ENCODE results near the gene TMPRSS9.
A peak's percentile ranks its signal among the peaks of the same experiment; 100 is the strongest.

Gene TMPRSS9

DNA sequence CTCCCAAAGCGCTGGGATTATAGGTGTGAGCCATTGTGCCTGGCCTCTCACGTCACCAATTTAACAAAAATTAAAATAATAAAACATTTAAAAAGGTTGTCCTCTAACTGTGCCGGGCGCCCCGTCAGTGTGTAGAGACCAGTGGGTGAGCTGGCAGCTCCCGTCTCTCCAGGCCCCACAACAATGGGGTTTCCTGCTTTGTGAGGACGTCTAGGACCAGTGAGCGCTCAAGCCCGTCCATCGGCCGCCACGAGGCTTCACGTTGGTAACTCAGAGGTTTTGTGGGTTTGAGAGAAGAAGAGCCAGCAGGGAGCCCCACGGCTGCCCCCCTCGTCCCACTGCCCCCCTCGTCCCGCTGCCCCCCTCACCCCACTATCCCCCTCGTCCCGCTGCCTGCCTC lies 36.4 kb upstream of the TMPRSS9 start:
- no peaks in the 10 kb centered on the region for H3K27me3 ChIP-seq (ENCODE audit: control insufficient read depth, insufficient read depth, low read length)
- peaks cover 6% of the 10 kb centered on the region for H3K36me3 ChIP-seq (ENCODE audit: control insufficient read depth, insufficient read depth, low read length)
- no peak overlapping the region for H3K27ac ChIP-seq (ENCODE audit: low read depth, low read length)
- H3K4me1 ChIP-seq (ENCODE audit: control insufficient read depth, insufficient read depth, low read length), result peaks cover 4% of the 10 kb centered on the region
- no peak overlapping the region for H3K4me3 ChIP-seq (ENCODE audit: low read length)
- no peak overlapping the region for H3K9ac ChIP-seq (ENCODE audit: low read length)

DNA sequence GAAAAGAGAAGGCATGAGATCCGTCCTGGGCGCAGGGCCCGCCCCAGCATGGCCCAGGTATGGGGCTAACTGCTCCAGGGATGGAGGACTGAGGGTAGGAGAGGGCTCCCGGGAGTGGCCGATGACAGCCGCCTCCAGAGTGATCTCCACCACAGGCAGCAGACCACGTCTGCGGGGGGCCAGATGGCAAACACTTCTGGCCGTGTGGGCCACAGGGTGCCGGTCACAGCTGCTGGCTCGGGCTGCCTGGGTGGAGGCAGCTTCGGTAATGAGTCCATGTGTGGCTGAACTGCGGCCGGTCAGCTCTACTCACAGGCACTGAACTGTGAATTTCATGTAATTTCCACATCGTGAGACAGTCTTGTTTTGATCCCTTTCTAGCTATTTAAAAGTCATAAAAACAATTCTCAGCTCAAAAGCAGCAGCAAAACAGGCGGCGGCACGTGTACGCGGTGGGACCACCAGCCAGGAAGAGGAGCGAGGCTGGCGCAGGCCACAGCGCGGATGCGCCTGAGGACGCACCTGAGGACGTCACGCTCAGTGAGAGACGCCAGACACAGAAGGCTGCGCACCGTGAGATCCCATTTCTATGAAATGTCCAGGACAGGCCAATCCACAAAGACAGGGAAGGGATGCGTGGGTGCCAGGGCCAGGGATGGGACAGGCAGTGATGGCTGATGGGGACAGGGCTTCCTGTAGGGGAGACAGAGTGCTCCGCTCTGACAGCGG lies 35.7 kb upstream of the TMPRSS9 start:
- Histone ChIP-seq H3K4me1 (ENCODE audit: control insufficient read depth, insufficient read depth, low read length) (peaks cover 10% of the 10 kb centered on the region), H3K36me3 (ENCODE audit: control insufficient read depth, insufficient read depth, low read length) (peaks cover 6% of the 10 kb centered on the region), H3K9ac (ENCODE audit: low read length) (no peak overlapping the region), H3K27ac (ENCODE audit: low read depth, low read length) (no peak overlapping the region), H3K27me3 (ENCODE audit: control insufficient read depth, insufficient read depth, low read length) (no peaks in the 10 kb centered on the region), H3K4me3 (ENCODE audit: low read length) (no peak overlapping the region)

DNA sequence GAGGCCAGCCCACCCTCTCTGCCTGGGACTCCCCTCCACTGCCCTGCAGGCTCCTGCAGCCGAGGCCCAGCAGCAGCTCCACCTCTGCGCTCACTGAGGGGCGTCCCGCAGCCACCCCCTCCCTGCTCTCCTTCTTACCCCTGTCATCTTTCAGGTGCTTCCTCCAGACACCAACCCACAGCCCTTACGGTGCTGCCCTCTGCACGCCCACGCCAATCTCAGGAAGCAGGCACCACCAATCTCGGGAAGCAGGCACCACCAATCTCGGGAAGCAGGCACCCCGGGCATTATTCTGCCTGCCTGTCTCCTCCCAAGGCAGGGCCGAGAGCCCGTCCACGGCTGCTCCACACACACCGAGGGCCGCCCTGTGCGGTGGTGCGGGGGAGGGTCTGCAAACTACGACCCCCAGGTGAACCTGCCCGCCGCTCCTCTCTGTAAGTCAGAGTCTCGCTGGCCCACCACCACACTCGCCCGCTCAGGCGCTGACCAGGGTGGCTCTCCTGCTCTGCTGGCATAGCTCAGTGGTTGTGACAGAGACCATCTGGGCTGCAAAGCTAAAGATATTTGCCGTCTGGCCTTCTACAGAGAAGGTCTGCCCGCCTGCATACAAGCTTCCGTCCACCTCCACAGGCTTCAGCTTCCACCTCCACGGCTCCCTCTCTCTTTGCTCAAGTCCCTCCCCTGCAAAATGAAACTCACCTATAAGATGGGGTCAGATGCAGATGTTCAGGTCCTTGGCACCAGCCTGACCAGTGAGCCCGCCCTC lies 34.6 kb upstream of the TMPRSS9 start:
- Histone ChIP-seq H3K9ac (ENCODE audit: low read length) (no peak overlapping the region), H3K27ac (ENCODE audit: low read depth, low read length) (no peak overlapping the region), H3K4me3 (ENCODE audit: low read length) (no peak overlapping the region), H3K27me3 (ENCODE audit: control insufficient read depth, insufficient read depth, low read length) (no peaks in the 10 kb centered on the region), H3K36me3 (ENCODE audit: control insufficient read depth, insufficient read depth, low read length) (peaks cover 6% of the 10 kb centered on the region), H3K4me1 (ENCODE audit: control insufficient read depth, insufficient read depth, low read length) (peaks cover 13% of the 10 kb centered on the region)

DNA sequence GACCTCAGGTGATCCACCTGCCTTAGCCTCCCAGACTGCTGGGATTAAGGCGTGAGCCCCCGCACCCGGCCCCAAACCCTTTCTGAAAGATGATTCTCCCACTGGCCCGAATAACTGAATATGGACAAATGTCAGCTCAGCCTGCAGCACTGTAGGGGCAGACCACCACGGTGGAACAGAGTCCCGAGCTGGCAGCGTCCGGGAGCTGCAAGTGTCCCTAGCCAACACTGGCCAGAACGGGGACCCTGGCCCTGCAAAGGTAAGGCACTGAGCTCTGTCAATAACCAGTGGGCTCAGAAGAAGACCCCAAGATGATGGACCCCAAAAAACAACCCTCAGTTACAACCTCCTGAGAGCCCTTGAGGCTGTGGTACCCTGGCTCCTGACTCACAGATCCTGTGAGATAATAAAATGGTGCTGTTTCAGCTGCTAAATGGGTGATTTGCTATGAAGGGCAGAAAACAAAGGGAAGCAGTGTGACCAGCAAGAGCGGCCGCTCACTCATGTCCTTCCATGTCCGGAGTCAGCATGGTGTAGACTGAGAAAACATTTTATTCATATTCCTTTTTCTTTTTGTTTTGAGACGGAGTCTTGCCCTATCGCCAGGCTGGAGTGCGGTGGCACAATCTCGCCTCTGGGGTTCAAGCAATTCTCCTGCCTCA lies 33.2 kb upstream of the TMPRSS9 start:
- peaks cover 13% of the 10 kb centered on the region for H3K4me1 ChIP-seq (ENCODE audit: control insufficient read depth, insufficient read depth, low read length)
- H3K36me3 ChIP-seq (ENCODE audit: control insufficient read depth, insufficient read depth, low read length), result peaks cover 6% of the 10 kb centered on the region
- no peak overlapping the region for H3K4me3 ChIP-seq (ENCODE audit: low read length)
- no peak overlapping the region for H3K9ac ChIP-seq (ENCODE audit: low read length)
- no peaks in the 10 kb centered on the region for H3K27me3 ChIP-seq (ENCODE audit: control insufficient read depth, insufficient read depth, low read length)
- no peak overlapping the region for H3K27ac ChIP-seq (ENCODE audit: low read depth, low read length)

DNA sequence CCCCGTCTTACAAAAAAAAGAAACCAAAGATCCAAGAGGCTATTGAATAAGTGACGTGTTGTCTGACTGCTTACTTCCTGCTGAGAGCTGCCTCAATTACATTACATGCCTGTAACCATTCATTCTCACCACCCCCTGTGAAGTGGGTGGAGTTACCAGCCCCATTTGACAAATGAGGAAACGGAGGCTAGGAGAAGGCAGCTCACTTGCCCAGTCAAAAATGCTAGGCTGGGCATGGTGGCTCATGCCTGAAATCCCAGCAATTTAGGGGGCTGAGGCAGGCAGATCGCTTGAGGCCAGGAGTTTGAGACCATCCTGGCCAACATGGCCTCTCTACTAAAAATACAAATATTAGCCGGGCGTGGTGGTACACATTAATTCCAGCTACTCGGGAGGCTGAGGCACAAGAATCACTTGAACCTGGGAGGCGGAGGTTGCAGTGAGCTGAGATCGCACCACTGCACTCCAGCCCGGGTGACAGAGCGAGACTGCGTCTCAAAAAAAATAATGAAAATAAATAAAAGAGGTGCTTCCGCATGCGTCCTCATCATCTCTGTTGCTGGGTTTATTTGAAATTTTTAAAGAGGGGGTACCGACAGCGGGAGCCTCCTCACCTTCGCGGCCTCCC lies 32.2 kb upstream of the TMPRSS9 start:
- H3K27ac ChIP-seq (ENCODE audit: low read depth, low read length), result peak overlapping the region; percentile 39
- peaks cover 6% of the 10 kb centered on the region for H3K36me3 ChIP-seq (ENCODE audit: control insufficient read depth, insufficient read depth, low read length)
- H3K4me1 ChIP-seq (ENCODE audit: control insufficient read depth, insufficient read depth, low read length), result peaks cover 13% of the 10 kb centered on the region
- H3K9ac ChIP-seq (ENCODE audit: low read length), result peak overlapping the region; percentile 72
- H3K27me3 ChIP-seq (ENCODE audit: control insufficient read depth, insufficient read depth, low read length), result no peaks in the 10 kb centered on the region
- peak overlapping the region; percentile 96 for H3K4me3 ChIP-seq (ENCODE audit: low read length)

DNA sequence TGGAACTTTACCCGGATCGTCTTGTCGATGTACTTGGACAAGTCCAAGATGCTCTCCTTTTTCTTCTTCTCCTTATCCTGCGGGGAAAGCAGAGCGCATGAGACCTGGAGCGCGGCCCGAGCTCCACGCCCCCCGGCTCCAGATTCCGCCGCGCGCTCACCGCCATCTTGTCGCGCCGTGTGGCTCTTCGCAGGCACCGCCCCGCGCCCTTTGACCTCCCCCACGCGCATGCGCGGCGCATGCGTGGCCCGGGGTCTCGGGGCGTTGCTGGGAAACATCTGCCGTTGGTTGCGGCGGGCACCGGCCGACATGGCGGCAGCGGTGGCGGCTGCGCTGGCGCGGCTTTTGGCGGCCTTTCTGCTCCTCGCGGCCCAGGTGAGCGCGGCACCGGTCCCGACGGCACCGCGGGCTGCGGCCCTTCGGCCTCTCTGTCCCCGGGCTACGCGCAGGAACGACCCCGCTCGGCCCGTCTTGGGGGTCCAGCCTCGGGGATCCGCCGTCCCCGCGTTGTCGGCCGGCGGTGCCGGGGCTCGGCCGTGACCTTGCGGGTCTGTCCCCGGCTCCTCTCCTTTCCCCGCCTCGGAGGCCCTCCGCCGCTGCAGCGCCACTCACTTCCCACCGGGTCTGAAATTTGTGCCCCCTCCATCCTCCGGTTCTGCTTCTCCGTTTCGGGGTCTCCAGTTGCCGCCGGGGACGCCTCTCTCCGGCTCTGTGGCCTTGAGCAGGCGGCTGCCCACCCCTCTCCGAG lies 31.5 kb upstream of the TMPRSS9 start, which contains the start of the genes LSM7 and SPPL2B:
Gene LSM7 (minus strand): TSS at position 186 of the 748 bp plus-strand sequence. CDS start 20 bp downstream, at position 166.
Gene SPPL2B (plus strand): TSS at position 284 of the 748 bp plus-strand sequence. CDS start 26 bp downstream, at position 310.
- H3K9ac ChIP-seq (ENCODE audit: low read length), result peak within 1 kb of the TSS; percentile 76
- H3K27me3 ChIP-seq (ENCODE audit: control insufficient read depth, insufficient read depth, low read length), result no peaks in the 10 kb centered on the region
- peaks cover 13% of the 10 kb centered on the region for H3K4me1 ChIP-seq (ENCODE audit: control insufficient read depth, insufficient read depth, low read length)
- H3K27ac ChIP-seq (ENCODE audit: low read depth, low read length), result peak within 1 kb of the TSS; percentile 59
- peaks cover 6% of the 10 kb centered on the region for H3K36me3 ChIP-seq (ENCODE audit: control insufficient read depth, insufficient read depth, low read length)
- H3K4me3 ChIP-seq (ENCODE audit: low read length), result peak within 1 kb of the TSS; percentile 96

DNA sequence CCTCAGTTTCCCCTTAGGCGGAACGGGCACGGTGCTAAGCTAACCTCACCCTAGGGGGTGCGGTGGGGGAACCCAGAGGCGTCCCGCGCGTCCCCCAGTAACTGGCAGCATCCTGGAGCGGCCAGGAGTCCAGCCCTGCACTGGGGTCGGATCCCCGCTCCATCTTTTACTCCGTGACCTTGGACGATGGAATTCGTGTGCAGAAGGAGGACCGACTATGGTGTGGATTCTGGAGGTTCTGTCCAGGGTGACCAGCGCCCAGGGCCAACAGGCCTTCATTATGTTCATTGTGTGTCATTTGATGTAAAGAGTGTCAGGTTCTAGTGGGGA lies 31.0 kb upstream of the TMPRSS9 start:
- peak overlapping the region; percentile 96 for H3K4me3 ChIP-seq (ENCODE audit: low read length)
- peak overlapping the region; percentile 76 for H3K9ac ChIP-seq (ENCODE audit: low read length)
- no peaks in the 10 kb centered on the region for H3K27me3 ChIP-seq (ENCODE audit: control insufficient read depth, insufficient read depth, low read length)
- peaks cover 13% of the 10 kb centered on the region for H3K4me1 ChIP-seq (ENCODE audit: control insufficient read depth, insufficient read depth, low read length)
- peaks cover 5% of the 10 kb centered on the region for H3K36me3 ChIP-seq (ENCODE audit: control insufficient read depth, insufficient read depth, low read length)
- H3K27ac ChIP-seq (ENCODE audit: low read depth, low read length), result no peak overlapping the region

DNA sequence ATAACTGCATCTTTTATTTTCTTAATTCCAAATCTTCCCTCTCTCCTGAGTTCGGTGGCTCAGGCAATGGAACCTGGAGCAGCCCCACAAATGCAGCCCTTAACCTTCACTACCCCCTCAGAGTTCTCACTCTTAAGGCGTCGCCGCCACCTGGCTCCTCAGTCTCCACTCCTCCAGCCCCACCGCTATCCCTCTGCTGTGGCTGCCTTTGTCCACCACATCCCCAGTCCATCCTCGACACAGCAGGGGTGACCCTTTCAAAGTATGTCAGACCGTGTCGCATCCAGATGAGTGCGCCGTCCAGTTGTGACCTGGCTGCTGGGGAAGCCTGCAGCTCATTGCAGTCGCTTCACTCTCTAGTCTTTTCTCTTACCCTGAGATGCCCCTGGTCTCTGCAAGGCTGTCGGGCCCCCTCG lies 30.6 kb upstream of the TMPRSS9 start:
- no peak overlapping the region for H3K27ac ChIP-seq (ENCODE audit: low read depth, low read length)
- H3K9ac ChIP-seq (ENCODE audit: low read length), result no peak overlapping the region
- peaks cover 13% of the 10 kb centered on the region for H3K4me1 ChIP-seq (ENCODE audit: control insufficient read depth, insufficient read depth, low read length)
- peak overlapping the region; percentile 96 for H3K4me3 ChIP-seq (ENCODE audit: low read length)
- no peaks in the 10 kb centered on the region for H3K27me3 ChIP-seq (ENCODE audit: control insufficient read depth, insufficient read depth, low read length)
- H3K36me3 ChIP-seq (ENCODE audit: control insufficient read depth, insufficient read depth, low read length), result peaks cover 1% of the 10 kb centered on the region

DNA sequence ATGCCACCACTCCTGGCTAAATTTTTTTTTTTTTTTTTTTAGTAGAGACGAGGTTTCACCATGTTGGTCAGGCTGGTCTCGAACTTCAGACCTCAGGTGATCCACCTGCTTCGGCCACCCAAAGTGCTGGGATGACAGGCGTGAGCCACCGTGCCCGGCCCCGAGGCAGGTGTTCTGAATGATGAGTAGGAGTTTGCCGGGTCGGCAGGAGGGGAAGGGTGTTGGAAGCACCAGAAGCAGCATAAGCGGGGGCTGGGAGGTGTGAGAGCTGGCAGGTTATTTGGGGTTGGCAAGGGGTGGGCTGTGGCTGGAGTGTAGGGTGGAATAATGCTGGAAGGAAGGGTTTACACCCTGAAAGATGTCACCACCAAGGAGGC lies 29.8 kb upstream of the TMPRSS9 start:
- H3K36me3 ChIP-seq (ENCODE audit: control insufficient read depth, insufficient read depth, low read length), result no peaks in the 10 kb centered on the region
- H3K9ac ChIP-seq (ENCODE audit: low read length), result no peak overlapping the region
- peaks cover 13% of the 10 kb centered on the region for H3K4me1 ChIP-seq (ENCODE audit: control insufficient read depth, insufficient read depth, low read length)
- H3K27me3 ChIP-seq (ENCODE audit: control insufficient read depth, insufficient read depth, low read length), result no peaks in the 10 kb centered on the region
- H3K27ac ChIP-seq (ENCODE audit: low read depth, low read length), result no peak overlapping the region
- peak overlapping the region; percentile 52 for H3K4me3 ChIP-seq (ENCODE audit: low read length)

DNA sequence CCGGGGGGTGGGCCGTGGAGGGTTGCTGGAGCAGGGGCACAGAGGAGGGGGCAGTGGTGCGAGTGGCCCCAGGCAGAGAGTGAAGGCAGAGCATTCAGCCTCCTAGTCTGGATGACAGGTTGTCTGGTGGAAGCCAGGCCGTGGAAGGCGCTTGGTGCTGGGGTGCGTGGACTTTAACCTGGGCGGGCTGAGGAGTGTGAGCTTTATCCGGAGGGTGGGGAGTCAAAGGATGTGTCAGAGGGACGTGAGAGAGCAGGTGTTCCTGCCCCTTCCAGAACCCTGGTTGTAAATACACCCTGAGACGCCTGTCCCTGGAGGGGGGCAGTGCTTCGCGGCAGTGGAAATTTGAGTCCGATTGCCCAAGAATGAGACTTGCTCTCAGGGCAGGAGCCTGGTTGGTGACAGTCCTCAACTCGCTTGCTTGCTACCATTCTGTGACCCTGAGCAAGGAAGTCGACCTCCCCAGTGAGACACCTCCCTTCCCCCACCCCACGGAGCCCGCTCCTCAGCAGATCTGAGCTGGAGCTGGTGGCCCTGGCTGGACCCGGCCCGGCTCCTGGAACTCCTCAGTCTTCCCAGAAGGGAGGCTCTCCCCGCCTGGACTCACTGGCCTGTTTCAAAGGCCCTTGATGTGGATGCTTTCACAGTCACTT lies 29.3 kb upstream of the TMPRSS9 start:
- Histone ChIP-seq H3K4me1 (ENCODE audit: control insufficient read depth, insufficient read depth, low read length) (peaks cover 13% of the 10 kb centered on the region), H3K4me3 (ENCODE audit: low read length) (peak overlapping the region; percentile 52), H3K9ac (ENCODE audit: low read length) (no peak overlapping the region), H3K27ac (ENCODE audit: low read depth, low read length) (no peak overlapping the region), H3K36me3 (ENCODE audit: control insufficient read depth, insufficient read depth, low read length) (no peaks in the 10 kb centered on the region), H3K27me3 (ENCODE audit: control insufficient read depth, insufficient read depth, low read length) (no peaks in the 10 kb centered on the region)

DNA sequence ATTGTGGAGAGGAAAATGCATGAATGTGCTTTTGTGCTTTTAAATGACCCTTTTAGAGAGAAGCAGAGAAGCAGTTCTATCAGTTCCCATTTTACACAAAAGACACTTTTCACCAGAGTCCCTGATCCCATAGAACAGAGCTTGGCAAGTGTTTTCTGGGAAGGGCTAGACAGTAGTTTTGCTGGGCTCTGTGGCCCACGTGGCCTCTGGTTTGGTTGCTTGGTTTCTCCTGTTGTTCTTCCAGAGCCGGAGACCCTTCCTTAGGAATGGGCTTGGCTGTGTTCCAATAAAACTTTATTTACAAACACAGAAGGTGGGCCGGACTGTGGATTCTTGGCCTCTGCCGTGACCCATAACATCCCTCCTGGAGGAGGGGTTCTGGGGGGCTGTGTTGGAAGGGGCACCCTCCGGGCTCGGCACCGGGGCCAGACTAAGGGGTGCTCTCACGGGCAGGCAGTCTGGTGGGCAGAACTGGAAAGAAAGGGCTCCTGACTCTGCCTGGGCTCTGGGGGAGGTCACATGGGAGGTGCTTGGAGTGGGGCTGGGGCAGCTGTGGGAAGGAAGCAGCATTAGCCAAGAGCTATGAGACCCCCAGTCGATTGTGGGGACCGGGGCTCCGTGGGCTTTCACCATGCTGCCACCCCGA lies 28.3 kb upstream of the TMPRSS9 start:
- Histone ChIP-seq H3K4me1 (ENCODE audit: control insufficient read depth, insufficient read depth, low read length) (peaks cover 12% of the 10 kb centered on the region), H3K4me3 (ENCODE audit: low read length) (peak overlapping the region; percentile 30), H3K36me3 (ENCODE audit: control insufficient read depth, insufficient read depth, low read length) (no peaks in the 10 kb centered on the region), H3K27ac (ENCODE audit: low read depth, low read length) (peak overlapping the region; percentile 24), H3K9ac (ENCODE audit: low read length) (no peak overlapping the region), H3K27me3 (ENCODE audit: control insufficient read depth, insufficient read depth, low read length) (no peaks in the 10 kb centered on the region)
